Osteoblast (primary cell): ENCODE results near the gene TNRC6A. TPM values are rescaled to one million over a fixed set of nuclear protein-coding genes. Genes with fewer than 3 reads are reported as not detected.

Source experiments
- DNase-seq: peaks from one replicate; pipeline ENCODE4 v3.0.0; 2011; ENCODE audit warnings: low spot score, mixed read lengths; ENCODE audit not compliant: insufficient read length; ENCODE audit errors: missing footprints
- H2AFZ ChIP-seq: 2 replicates; pipeline ENCODE4 v1.6.0; 2011; ENCODE audit warnings: mild to moderate bottlenecking, low read length
- H3K27ac ChIP-seq: 2 replicates; pipeline ENCODE4 v1.5.1; 2011; ENCODE audit warnings: mild to moderate bottlenecking, low read depth, low read length, moderate library complexity
- H3K27me3 ChIP-seq: 2 replicates; pipeline ENCODE4 v1.6.0; 2012; ENCODE audit warnings: mild to moderate bottlenecking, control low read depth, inconsistent platforms, low read length, moderate library complexity; ENCODE audit not compliant: insufficient read depth
- H3K36me3 ChIP-seq: 2 replicates; pipeline ENCODE4 v1.5.1; 2011; ENCODE audit warnings: mild to moderate bottlenecking, low read length, control low read depth, moderate library complexity; ENCODE audit not compliant: insufficient read depth
- H3K4me1 ChIP-seq: 2 replicates; pipeline ENCODE4 v1.5.1; 2011; ENCODE audit warnings: mild to moderate bottlenecking, low read length, control low read depth, moderate library complexity; ENCODE audit not compliant: insufficient read depth
- H3K4me2 ChIP-seq: 2 replicates; pipeline ENCODE4 v1.6.0; 2011; ENCODE audit warnings: mild to moderate bottlenecking, low read length; ENCODE audit not compliant: insufficient read depth
- H3K4me3 ChIP-seq: fragments of 200-600 bp; sonication (generic); 3 replicates; pipeline ENCODE4 v1.5.1; 2012; ENCODE audit warnings: mild to moderate bottlenecking, low read length, inconsistent platforms; ENCODE audit not compliant: insufficient read depth
- H3K79me2 ChIP-seq: 2 replicates; pipeline ENCODE4 v1.6.0; 2012; ENCODE audit warnings: mild to moderate bottlenecking, low read length, control low read depth, inconsistent platforms; ENCODE audit not compliant: insufficient read depth
- H3K9me3 ChIP-seq: 2 replicates; pipeline ENCODE4 v1.5.1; 2011; ENCODE audit warnings: low read depth, low read length, control low read depth
- H4K20me1 ChIP-seq: 2 replicates; pipeline ENCODE4 v1.6.0; 2012; ENCODE audit warnings: mild to moderate bottlenecking, low read length, control low read depth; ENCODE audit not compliant: insufficient read depth
- total RNA-seq: library from RNA; depleted of rRNA; stranded (reverse); fragments of >200 nt; gene quantifications from 2 replicates; pipeline ENCODE4 v1.2.3, GENCODE V29; 2012
- TF ChIP-seq, protein P1 (sequence below): IDR thresholded peaks from 2 replicates; pipeline ENCODE4 v1.5.1; 2011; ENCODE audit warnings: mild to moderate bottlenecking, low read depth, low read length, moderate library complexity; ENCODE audit errors: extremely low read depth

The TNRC6A gene
- total RNA-seq, 1 donor: 38.0 TPM

- Histone ChIP-seq H3K9me3 (no peaks in the 10 kb centered on the region), H3K4me2 (peak overlapping the region; percentile 84), H3K4me3 (peak overlapping the region; percentile 89), H3K79me2 (peaks cover 64% of the 10 kb centered on the region), H3K27me3 (no peaks in the 10 kb centered on the region), H4K20me1 (peaks cover 34% of the 10 kb centered on the region), H3K4me1 (peaks cover 36% of the 10 kb centered on the region), H3K36me3 (peaks cover 13% of the 10 kb centered on the region), H2AFZ (no peak overlapping the region), H3K27ac (no peak overlapping the region)
- TF ChIP-seq, protein P1, sequence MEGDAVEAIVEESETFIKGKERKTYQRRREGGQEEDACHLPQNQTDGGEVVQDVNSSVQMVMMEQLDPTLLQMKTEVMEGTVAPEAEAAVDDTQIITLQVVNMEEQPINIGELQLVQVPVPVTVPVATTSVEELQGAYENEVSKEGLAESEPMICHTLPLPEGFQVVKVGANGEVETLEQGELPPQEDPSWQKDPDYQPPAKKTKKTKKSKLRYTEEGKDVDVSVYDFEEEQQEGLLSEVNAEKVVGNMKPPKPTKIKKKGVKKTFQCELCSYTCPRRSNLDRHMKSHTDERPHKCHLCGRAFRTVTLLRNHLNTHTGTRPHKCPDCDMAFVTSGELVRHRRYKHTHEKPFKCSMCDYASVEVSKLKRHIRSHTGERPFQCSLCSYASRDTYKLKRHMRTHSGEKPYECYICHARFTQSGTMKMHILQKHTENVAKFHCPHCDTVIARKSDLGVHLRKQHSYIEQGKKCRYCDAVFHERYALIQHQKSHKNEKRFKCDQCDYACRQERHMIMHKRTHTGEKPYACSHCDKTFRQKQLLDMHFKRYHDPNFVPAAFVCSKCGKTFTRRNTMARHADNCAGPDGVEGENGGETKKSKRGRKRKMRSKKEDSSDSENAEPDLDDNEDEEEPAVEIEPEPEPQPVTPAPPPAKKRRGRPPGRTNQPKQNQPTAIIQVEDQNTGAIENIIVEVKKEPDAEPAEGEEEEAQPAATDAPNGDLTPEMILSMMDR: no peak
- no peak for DNase-seq
Observed at GRCh38 chr16:24730914-24731313, 1.5 kb downstream of the TNRC6A start.

- peaks cover 46% of the 10 kb centered on the region for H3K4me1 ChIP-seq
- H3K36me3 ChIP-seq: peaks cover 13% of the 10 kb centered on the region
- H4K20me1 ChIP-seq: peaks cover 42% of the 10 kb centered on the region
- H3K4me2 ChIP-seq: peak overlapping the region; percentile 84
- H3K27ac ChIP-seq: no peak overlapping the region
- H2AFZ ChIP-seq: no peak overlapping the region
- no peaks in the 10 kb centered on the region for H3K27me3 ChIP-seq
- H3K4me3 ChIP-seq: no peak overlapping the region
- peaks cover 73% of the 10 kb centered on the region for H3K79me2 ChIP-seq
- no peaks in the 10 kb centered on the region for H3K9me3 ChIP-seq
- DNase-seq: no peak
- TF ChIP-seq, protein P1: no peak
Observed at GRCh38 chr16:24731722-24732419, 2.4 kb downstream of the TNRC6A start.

- Histone ChIP-seq H3K27ac (peak overlapping the region; percentile 40), H2AFZ (no peak overlapping the region), H3K27me3 (no peaks in the 10 kb centered on the region), H3K36me3 (peaks cover 18% of the 10 kb centered on the region), H3K4me2 (no peak overlapping the region), H3K9me3 (no peaks in the 10 kb centered on the region), H4K20me1 (peaks cover 64% of the 10 kb centered on the region), H3K4me3 (no peak overlapping the region), H3K4me1 (peaks cover 50% of the 10 kb centered on the region), H3K79me2 (peaks cover 89% of the 10 kb centered on the region)
- DNase-seq: no peak
- TF ChIP-seq, protein P1: no peak
Observed at GRCh38 chr16:24734382-24734781, 4.9 kb downstream of the TNRC6A start.

DNA sequence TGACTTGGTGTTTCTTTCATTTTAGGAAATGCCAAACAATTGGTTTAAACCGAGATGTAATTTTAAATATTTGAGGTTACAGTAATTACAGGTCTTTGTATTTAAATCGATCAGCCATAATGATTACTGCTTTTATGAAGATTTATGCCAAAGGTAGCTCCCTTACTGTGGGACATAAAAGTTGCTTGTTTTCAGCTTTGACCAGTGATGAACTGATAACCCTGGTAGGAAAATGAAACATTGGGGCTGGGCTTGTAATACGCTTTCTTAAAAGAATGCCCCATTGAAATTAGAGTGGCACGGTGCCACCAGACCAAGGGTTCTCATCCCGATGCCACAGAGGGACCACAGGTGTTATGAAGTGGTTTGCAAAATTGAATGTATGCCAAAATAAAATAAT, 7.3 kb downstream of the TNRC6A start:
- H3K79me2 ChIP-seq: peaks cover 95% of the 10 kb centered on the region
- H3K9me3 ChIP-seq: no peaks in the 10 kb centered on the region
- peaks cover 39% of the 10 kb centered on the region for H3K4me1 ChIP-seq
- peak overlapping the region; percentile 23 for H3K4me3 ChIP-seq
- H2AFZ ChIP-seq: no peak overlapping the region
- DNase-seq: no peak
- TF ChIP-seq, protein P1: no peak
- H3K36me3 ChIP-seq: peaks cover 18% of the 10 kb centered on the region
- H4K20me1 ChIP-seq: peaks cover 74% of the 10 kb centered on the region
- H3K27ac ChIP-seq: peak overlapping the region; percentile 71
- H3K4me2 ChIP-seq: peak overlapping the region; percentile 76
- H3K27me3 ChIP-seq: no peaks in the 10 kb centered on the region
